ENCODE data around the gene LAMB1. TPM values are rescaled to one million over a fixed set of nuclear protein-coding genes. Genes with fewer than 3 reads are reported as not detected.
A peak's percentile ranks its signal among the peaks of the same experiment; 100 is the strongest.

Gene LAMB1
- total and polyA plus RNA-seq, 2 of the 13 experiments (the other 11 are each of a cell fraction or from before 2014, with no cell fraction given), result 109 to 124 TPM

DNA sequence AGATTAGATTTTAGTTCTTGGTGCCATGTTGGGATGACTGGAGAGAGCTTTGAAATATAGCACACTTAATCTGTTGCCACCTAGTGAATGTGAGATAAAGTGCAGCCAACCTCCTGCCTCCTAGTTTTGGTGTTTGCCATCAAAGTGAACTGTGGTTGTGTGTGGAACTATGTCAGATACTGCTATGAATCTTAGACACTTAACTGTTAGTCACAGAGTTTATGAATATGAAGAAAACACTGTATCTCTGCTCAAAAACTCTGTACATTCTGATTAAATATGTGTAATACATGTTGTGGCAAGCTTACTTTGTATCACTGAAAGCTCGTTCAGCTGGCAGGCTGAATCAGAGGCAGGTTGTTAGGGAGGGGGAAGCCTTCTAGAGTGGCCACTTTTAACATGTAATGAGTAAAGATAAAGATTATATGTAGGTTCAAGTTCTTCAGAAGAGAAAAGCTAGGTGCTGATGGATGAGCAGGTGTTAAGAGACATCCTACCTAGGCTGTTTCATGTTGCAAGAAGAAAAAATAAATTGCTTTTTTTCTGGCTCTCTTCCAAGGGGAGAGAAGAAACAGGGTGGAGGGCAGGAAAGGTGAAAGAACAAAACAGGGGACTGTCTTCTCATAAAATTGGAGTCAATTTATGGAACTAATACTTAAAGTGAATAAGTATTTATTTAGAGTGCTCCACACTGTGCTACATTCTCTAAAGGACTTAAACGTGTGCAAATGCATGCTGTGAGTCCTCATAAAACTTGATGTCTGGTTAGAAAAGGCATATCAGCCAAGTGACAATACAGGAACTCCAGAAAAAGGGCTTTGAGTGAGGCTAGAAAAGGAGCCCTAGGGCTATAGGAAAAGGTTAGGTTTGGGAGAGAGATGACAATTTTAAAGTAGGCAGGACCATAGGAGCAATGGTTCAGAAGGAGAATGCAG, 14.1 kb upstream of the LAMB1 start:
- Histone ChIP-seq H3K4me3 (replicated peaks in 1 of 3; ENCODE audit: insufficient read depth in 1 of 3, low read depth in 2 of 3, low read length in 3 of 3) (no peak overlapping the region), H3K27me3 (ENCODE audit: control insufficient read depth in 1 of 2, insufficient read depth in 2 of 2, low read length in 2 of 2) (peaks cover 0 to 7% of the 10 kb centered on the region in 2 experiments; a peak in 3 of 5 replicates), H2AFZ (ENCODE audit: low read length) (no peak overlapping the region), H3K4me2 (ENCODE audit: low read depth, low read length) (no peak overlapping the region), H3K9ac (ENCODE audit: insufficient read depth, low read depth, low read length) (no peak overlapping the region), H3K27ac (ENCODE audit: extremely low read length, insufficient read depth, low read length) (no peak overlapping the region), H3K36me3 (replicated peaks in 1 of 2; ENCODE audit: control insufficient read depth in 1 of 2, insufficient read depth in 2 of 2, low read length in 2 of 2) (no peaks in the 10 kb centered on the region), H3K79me2 (ENCODE audit: insufficient read depth, low read length) (no peaks in the 10 kb centered on the region), H3K9me3 (ENCODE audit: low read length) (no peaks in the 10 kb centered on the region), H3K4me1 (ENCODE audit: insufficient read depth, low read length) (peaks cover 68% of the 10 kb centered on the region), H4K20me1 (ENCODE audit: insufficient read depth, low read length) (no peaks in the 10 kb centered on the region)
- intact Hi-C loops (cut with micrococcal nuclease; ENCODE audit: unreplicated experiment) (loop anchor here (1.0 to 10.0 kb wide), 3 partner anchors 78 to 272 kb away; partner anchors contain the start of genes CBLL1 and DLD), in situ Hi-C loops (cut with HindIII; ENCODE audit: extremely low pct_ligation_motif_present, low pct_unique_long_range_greater_than_20kb) (no loop called here)
- POLR2A ChIA-PET, result interaction anchor here (0.8 to 4.1 kb wide), 3 partner anchors 13 to 50 kb away, joined by 3 to 49 read pairs (median 5); partner anchors contain the start of gene LAMB1
- CTCF ChIA-PET (ENCODE audit: low intra/inter-chr PET ratio, low total read pairs), result no interaction called here
- DNase-seq (ENCODE audit: low spot score) (peak; percentile 55), ATAC-seq (peak; percentile 72), FAIRE-seq (peak; percentile 77)
- BruUV-seq (replicated peaks), result no TSS peak
- WGBS (ENCODE audit: low lambda C conversion rate), result 37% methylated on average over 2 of the region's 2 CpGs
- TF ChIP-seq, protein P1, sequence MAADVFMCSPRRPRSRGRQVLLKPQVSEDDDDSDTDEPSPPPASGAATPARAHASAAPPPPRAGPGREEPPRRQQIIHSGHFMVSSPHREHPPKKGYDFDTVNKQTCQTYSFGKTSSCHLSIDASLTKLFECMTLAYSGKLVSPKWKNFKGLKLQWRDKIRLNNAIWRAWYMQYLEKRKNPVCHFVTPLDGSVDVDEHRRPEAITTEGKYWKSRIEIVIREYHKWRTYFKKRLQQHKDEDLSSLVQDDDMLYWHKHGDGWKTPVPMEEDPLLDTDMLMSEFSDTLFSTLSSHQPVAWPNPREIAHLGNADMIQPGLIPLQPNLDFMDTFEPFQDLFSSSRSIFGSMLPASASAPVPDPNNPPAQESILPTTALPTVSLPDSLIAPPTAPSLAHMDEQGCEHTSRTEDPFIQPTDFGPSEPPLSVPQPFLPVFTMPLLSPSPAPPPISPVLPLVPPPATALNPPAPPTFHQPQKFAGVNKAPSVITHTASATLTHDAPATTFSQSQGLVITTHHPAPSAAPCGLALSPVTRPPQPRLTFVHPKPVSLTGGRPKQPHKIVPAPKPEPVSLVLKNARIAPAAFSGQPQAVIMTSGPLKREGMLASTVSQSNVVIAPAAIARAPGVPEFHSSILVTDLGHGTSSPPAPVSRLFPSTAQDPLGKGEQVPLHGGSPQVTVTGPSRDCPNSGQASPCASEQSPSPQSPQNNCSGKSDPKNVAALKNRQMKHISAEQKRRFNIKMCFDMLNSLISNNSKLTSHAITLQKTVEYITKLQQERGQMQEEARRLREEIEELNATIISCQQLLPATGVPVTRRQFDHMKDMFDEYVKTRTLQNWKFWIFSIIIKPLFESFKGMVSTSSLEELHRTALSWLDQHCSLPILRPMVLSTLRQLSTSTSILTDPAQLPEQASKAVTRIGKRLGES (CRISPR knock-in tag; IDR thresholded peaks at IDR 0.05; ENCODE audit: borderline replicate concordance), result no peak
- TF ChIP-seq KDM3A (CRISPR knock-in tag; IDR thresholded peaks at IDR 0.05; ENCODE audit: low read depth) (no peak), SMAD1 (CRISPR knock-in tag; IDR thresholded peaks at IDR 0.05; ENCODE audit: borderline replicate concordance, low read depth) (no peak), HNF4G (IDR thresholded peaks at IDR 0.05; ENCODE audit: borderline replicate concordance, low read depth, low read length) (no peak), HNF4G (CRISPR knock-in tag; IDR thresholded peaks at IDR 0.05; ENCODE audit: borderline replicate concordance, low read depth) (no peak), ZNF331 (CRISPR knock-in tag; IDR thresholded peaks at IDR 0.05) (no peak), ESRRA (CRISPR knock-in tag; IDR thresholded peaks at IDR 0.05; ENCODE audit: low read depth) (no peak), SOX13 (IDR thresholded peaks at IDR 0.05) (no peak), SOX13 (CRISPR knock-in tag; conservative IDR thresholded peaks at IDR 0.05 in 1 of 2, IDR thresholded peaks at IDR 0.05 in 1 of 2) (no peak), NCOA2 (CRISPR knock-in tag; IDR thresholded peaks at IDR 0.05) (no peak), FOXJ3 (CRISPR knock-in tag; IDR thresholded peaks at IDR 0.05; ENCODE audit: borderline replicate concordance) (no peak), SCMH1 (CRISPR knock-in tag; IDR thresholded peaks at IDR 0.05; ENCODE audit: borderline replicate concordance) (no peak), SMAD3 (CRISPR knock-in tag; IDR thresholded peaks at IDR 0.05) (no peak), HIVEP1 (CRISPR knock-in tag; IDR thresholded peaks at IDR 0.05) (no peak), ZNF143 (CRISPR knock-in tag; IDR thresholded peaks at IDR 0.05) (no peak), NPAS2 (CRISPR knock-in tag; IDR thresholded peaks at IDR 0.05; ENCODE audit: borderline replicate concordance) (no peak)
- TF ChIP-seq, protein P2, sequence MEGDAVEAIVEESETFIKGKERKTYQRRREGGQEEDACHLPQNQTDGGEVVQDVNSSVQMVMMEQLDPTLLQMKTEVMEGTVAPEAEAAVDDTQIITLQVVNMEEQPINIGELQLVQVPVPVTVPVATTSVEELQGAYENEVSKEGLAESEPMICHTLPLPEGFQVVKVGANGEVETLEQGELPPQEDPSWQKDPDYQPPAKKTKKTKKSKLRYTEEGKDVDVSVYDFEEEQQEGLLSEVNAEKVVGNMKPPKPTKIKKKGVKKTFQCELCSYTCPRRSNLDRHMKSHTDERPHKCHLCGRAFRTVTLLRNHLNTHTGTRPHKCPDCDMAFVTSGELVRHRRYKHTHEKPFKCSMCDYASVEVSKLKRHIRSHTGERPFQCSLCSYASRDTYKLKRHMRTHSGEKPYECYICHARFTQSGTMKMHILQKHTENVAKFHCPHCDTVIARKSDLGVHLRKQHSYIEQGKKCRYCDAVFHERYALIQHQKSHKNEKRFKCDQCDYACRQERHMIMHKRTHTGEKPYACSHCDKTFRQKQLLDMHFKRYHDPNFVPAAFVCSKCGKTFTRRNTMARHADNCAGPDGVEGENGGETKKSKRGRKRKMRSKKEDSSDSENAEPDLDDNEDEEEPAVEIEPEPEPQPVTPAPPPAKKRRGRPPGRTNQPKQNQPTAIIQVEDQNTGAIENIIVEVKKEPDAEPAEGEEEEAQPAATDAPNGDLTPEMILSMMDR (CRISPR knock-in tag; IDR thresholded peaks at IDR 0.05), result peak; percentile 66
- TF ChIP-seq, protein P3, sequence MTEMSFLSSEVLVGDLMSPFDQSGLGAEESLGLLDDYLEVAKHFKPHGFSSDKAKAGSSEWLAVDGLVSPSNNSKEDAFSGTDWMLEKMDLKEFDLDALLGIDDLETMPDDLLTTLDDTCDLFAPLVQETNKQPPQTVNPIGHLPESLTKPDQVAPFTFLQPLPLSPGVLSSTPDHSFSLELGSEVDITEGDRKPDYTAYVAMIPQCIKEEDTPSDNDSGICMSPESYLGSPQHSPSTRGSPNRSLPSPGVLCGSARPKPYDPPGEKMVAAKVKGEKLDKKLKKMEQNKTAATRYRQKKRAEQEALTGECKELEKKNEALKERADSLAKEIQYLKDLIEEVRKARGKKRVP (CRISPR knock-in tag; IDR thresholded peaks at IDR 0.05), result 0 out of 4 replicates have a peak, but pooled peaks of 1 of the 2 experiments have one; percentile 31

All from HepG2 (cell line).